DOHH2 (cell line): ENCODE measurements around the gene GMEB2.

Experiments
- H3F3A ChIP-seq: fragments of 200-600 bp; sonication (generic), shearing (Covaris generic); 2 replicates; pipeline ENCODE4 v1.6.0; 2016; ENCODE audit warnings: antibody characterized with exemption, mild to moderate bottlenecking; ENCODE audit not compliant: control insufficient read depth, insufficient read depth
- H3K27ac ChIP-seq: fragments of 200-600 bp; sonication (generic); 2 replicates; pipeline ENCODE4 v1.5.1; 2014; ENCODE audit warnings: low read depth, mild to moderate bottlenecking, low read length, moderate library complexity
- H3K27me3 ChIP-seq: fragments of 200-600 bp; sonication (generic); 2 replicates; pipeline ENCODE4 v1.6.1; 2014; ENCODE audit warnings: mild to moderate bottlenecking, low read length, mixed read lengths; ENCODE audit not compliant: control insufficient read depth
- H3K36me3 ChIP-seq: fragments of 200-600 bp; sonication (generic); 2 replicates; pipeline ENCODE4 v1.6.1; 2014; ENCODE audit warnings: mild to moderate bottlenecking, low read length, moderate library complexity, mixed read lengths; ENCODE audit not compliant: control insufficient read depth
- H3K4me1 ChIP-seq: fragments of 200-600 bp; sonication (generic); 2 replicates; pipeline ENCODE4 v1.6.1; 2014; ENCODE audit warnings: mild to moderate bottlenecking, low read length, mixed read lengths; ENCODE audit not compliant: control insufficient read depth
- H3K4me2 ChIP-seq: fragments of 200-600 bp; sonication (generic); 2 replicates; pipeline ENCODE4 v1.6.0; 2014; ENCODE audit warnings: mild to moderate bottlenecking, low read length, moderate library complexity
- H3K4me3 ChIP-seq: fragments of 200-600 bp; sonication (generic); 2 replicates; pipeline ENCODE4 v1.5.1; 2014; ENCODE audit warnings: mild to moderate bottlenecking, low read length, mixed read lengths
- H3K79me2 ChIP-seq: fragments of 200-600 bp; sonication (generic); 2 replicates; pipeline ENCODE4 v1.6.1; 2014; ENCODE audit warnings: mild to moderate bottlenecking, low read length, mixed read lengths; ENCODE audit not compliant: control insufficient read depth
- H3K9me2 ChIP-seq: fragments of 200-600 bp; sonication (generic); replicated peaks from 2 replicates; pipeline ENCODE4 v1.6.1; 2014; ENCODE audit warnings: mild to moderate bottlenecking, low read length, mixed read lengths; ENCODE audit not compliant: control insufficient read depth
- H3K9me3 ChIP-seq: fragments of 200-600 bp; sonication (generic); 2 replicates; pipeline ENCODE4 v1.6.1; 2014; ENCODE audit warnings: antibody characterized with exemption, low read length, mixed read lengths; ENCODE audit not compliant: control insufficient read depth, insufficient read depth
- H4K20me1 ChIP-seq: fragments of 200-600 bp; sonication (generic); 2 replicates; pipeline ENCODE4 v1.6.0; 2014; ENCODE audit warnings: low read depth, mild to moderate bottlenecking, antibody characterized with exemption, low read length, moderate library complexity; ENCODE audit not compliant: control insufficient read depth, insufficient read depth
- EZH2phosphoT487 ChIP-seq: fragments of 200-600 bp; sonication (generic); IDR thresholded peaks from 2 replicates; pipeline ENCODE4 v1.6.1; 2017; ENCODE audit warnings: borderline replicate concordance, mild to moderate bottlenecking, antibody characterized with exemption, low read length, moderate library complexity, mixed read lengths
- TF ChIP-seq, protein P1 (sequence below): fragments of 200-600 bp; sonication (generic); IDR thresholded peaks from one replicate; pipeline ENCODE4 v1.5.1; 2014; ENCODE audit warnings: antibody characterized with exemption, mild to moderate bottlenecking, low read depth, low read length; ENCODE audit not compliant: poor library complexity, severe bottlenecking

The GMEB2 gene

DNA sequence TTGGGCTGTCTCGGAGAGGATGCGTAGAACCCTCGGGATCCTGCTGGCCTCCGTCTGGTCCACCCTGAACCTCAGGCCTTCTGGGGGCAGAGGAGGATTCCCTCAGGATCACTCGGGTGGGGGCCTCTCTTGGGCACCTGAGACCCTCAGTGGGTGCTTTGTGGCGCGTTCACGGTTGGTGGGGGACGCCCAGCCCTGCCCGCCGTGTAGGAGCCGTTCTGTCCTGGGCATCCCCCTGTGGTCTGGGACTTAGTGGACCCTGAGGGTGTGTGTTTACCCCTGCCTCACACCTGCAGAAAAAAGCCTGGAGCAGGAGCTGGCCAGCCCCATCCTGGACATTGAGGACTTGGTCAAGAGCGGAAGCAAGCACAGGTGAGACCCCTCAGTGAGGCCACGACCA is 38.8 kb upstream of the GMEB2 start:
- no peak for TF ChIP-seq EZH2phosphoT487
- TF ChIP-seq, protein P1, sequence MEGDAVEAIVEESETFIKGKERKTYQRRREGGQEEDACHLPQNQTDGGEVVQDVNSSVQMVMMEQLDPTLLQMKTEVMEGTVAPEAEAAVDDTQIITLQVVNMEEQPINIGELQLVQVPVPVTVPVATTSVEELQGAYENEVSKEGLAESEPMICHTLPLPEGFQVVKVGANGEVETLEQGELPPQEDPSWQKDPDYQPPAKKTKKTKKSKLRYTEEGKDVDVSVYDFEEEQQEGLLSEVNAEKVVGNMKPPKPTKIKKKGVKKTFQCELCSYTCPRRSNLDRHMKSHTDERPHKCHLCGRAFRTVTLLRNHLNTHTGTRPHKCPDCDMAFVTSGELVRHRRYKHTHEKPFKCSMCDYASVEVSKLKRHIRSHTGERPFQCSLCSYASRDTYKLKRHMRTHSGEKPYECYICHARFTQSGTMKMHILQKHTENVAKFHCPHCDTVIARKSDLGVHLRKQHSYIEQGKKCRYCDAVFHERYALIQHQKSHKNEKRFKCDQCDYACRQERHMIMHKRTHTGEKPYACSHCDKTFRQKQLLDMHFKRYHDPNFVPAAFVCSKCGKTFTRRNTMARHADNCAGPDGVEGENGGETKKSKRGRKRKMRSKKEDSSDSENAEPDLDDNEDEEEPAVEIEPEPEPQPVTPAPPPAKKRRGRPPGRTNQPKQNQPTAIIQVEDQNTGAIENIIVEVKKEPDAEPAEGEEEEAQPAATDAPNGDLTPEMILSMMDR = no peak
- peaks cover 59% of the 10 kb centered on the region for H3K36me3 ChIP-seq
- H3K27me3 ChIP-seq = no peaks in the 10 kb centered on the region
- H3F3A ChIP-seq = no peaks in the 10 kb centered on the region
- peaks cover 2% of the 10 kb centered on the region; the same call in 1 of the 2 replicates for H3K79me2 ChIP-seq
- no peak overlapping the region for H3K27ac ChIP-seq
- no peak overlapping the region for H3K4me3 ChIP-seq
- H3K4me1 ChIP-seq = no peaks in the 10 kb centered on the region
- no peaks in the 10 kb centered on the region for H3K9me2 ChIP-seq
- H4K20me1 ChIP-seq = no peaks in the 10 kb centered on the region
- no peak overlapping the region for H3K4me2 ChIP-seq
- H3K9me3 ChIP-seq = no peaks in the 10 kb centered on the region

DNA sequence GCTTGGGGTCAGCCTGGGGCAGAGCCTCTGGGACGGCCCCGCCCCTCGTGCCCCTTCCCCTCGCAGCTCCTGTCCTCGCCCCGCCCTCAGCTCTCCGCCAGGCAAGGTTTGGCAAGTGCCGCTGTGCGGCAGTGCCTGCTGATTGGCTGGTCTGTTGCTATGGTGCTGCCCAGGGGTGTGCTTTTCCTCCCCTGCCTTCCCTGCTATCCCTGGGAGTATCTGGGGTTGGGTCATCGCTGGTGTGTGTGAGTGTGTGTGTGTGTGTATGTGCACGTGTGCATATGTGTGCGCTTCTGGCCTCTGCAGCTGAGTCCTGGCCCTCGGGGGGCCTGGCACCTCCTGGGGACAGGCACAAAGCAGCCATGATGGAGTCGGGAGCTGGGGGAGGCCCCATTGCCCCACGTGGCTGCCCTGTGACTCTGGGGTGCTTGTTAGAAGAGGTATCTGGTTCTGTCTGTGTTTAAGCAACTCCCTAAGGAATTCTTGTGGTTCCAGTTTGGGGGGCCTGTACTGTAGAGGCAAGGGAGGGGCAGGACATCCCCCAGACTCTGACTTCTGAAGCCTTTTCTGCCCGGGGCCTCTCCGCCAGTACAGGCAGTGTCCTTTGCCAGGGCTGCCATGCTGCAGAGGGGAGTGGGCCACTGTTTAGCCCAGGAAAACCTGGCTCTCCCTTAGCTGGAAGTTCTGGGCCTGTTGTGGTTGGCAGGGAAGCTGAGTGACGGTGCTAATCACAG is 38.1 kb upstream of the GMEB2 start:
- Histone ChIP-seq H3K36me3 (peaks cover 59% of the 10 kb centered on the region), H4K20me1 (no peaks in the 10 kb centered on the region), H3K4me2 (no peak overlapping the region), H3K9me3 (no peaks in the 10 kb centered on the region), H3K4me3 (no peak overlapping the region), H3K27me3 (no peaks in the 10 kb centered on the region), H3K79me2 (peaks cover 7% of the 10 kb centered on the region; the same call in 1 of the 2 replicates), H3K9me2 (no peaks in the 10 kb centered on the region), H3F3A (no peaks in the 10 kb centered on the region), H3K27ac (no peak overlapping the region), H3K4me1 (no peaks in the 10 kb centered on the region)
- TF ChIP-seq, protein P1 = no peak
- no peak for TF ChIP-seq EZH2phosphoT487

DNA sequence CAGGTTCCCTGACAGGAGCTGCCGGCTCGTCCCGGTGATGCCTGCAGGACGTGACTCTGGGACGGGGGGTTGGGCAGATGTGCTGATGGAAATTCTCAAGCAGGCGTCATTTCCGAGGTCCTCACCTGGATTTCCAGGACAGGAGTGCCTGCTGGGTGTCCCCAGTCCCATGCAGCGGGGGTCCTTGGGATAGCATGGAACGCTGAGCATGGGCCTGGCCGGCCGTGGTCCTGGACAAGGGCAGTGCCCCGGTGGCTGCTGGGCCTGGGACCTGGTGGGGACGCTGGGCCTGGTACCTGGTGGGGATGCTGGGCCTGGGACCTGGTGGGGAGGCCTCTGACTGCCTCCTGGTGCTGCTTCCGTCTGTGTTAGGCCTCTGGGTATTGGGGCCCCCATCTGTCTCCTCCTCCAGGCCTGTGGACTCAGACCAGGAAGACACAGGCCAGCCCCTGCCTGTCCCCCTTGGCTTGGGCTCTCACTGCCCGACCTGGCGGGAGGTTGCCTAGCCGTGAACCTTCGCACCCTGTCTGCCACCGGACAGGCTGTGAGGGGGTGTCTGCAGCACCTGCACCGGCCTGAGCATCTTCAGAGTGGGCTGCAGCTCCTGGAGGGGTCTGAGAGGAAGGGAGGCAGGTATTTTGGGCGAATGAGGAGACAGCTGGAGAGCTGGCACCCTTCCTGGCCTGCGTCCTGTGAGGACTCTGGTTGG is 37.4 kb upstream of the GMEB2 start:
- peaks cover 3% of the 10 kb centered on the region; the same call in 1 of the 2 replicates for H4K20me1 ChIP-seq
- no peaks in the 10 kb centered on the region for H3K9me3 ChIP-seq
- H3K36me3 ChIP-seq = peaks cover 59% of the 10 kb centered on the region
- H3K4me2 ChIP-seq = no peak overlapping the region
- H3K4me1 ChIP-seq = peaks cover 3% of the 10 kb centered on the region
- no peak overlapping the region for H3K27ac ChIP-seq
- H3K4me3 ChIP-seq = no peak overlapping the region
- peaks cover 15% of the 10 kb centered on the region for H3K79me2 ChIP-seq
- H3K9me2 ChIP-seq = no peaks in the 10 kb centered on the region
- H3F3A ChIP-seq = no peaks in the 10 kb centered on the region
- no peaks in the 10 kb centered on the region for H3K27me3 ChIP-seq
- TF ChIP-seq, protein P1 = no peak
- no peak for TF ChIP-seq EZH2phosphoT487
